ENCODE measurements around the gene GVQW3.

GRCh38 chr11:76382209-76382608 is 1.1 kb downstream of the GVQW3 start:
- TF ChIP-seq CTCF (IDR thresholded peaks at IDR 0.05) = no peak
- TF ChIP-seq EP300 (IDR thresholded peaks at IDR 0.05) = no peak
- no peak for TF ChIP-seq POLR2A (IDR thresholded peaks at IDR 0.05)

Measured in ovary (tissue), 3 donors.